HG02642 (cell line): ENCODE results near the gene SRI.

Source experiments
- ATAC-seq: cut with Tn5 transposase; IDR thresholded peaks from one replicate; pipeline ENCODE4 v1.9.1; 2021; ENCODE audit warnings: mild to moderate bottlenecking; ENCODE audit not compliant: unreplicated experiment, poor library complexity

The SRI gene

GRCh38 chr7:88226886-88227516, 7.2 kb upstream of the SRI start:
- ATAC-seq: no peak

GRCh38 chr7:88226201-88226600, 6.4 kb upstream of the SRI start:
- ATAC-seq: no peak

GRCh38 chr7:88224601-88225275, 4.9 kb upstream of the SRI start:
- ATAC-seq: no peak

GRCh38 chr7:88223265-88223664, 3.4 kb upstream of the SRI start:
- no peak for ATAC-seq

- ATAC-seq: peak; percentile 32
Observed at GRCh38 chr7:88218836-88219605, 817 bp downstream of the SRI start.

GRCh38 chr7:88218429-88218745, 1.5 kb downstream of the SRI start:
- ATAC-seq: no peak

- ATAC-seq: peak; percentile 74
Observed at GRCh38 chr7:88217675-88218428, 2.0 kb downstream of the SRI start.

GRCh38 chr7:88216276-88216675, 3.6 kb downstream of the SRI start:
- ATAC-seq: no peak

GRCh38 chr7:88215295-88215694, 4.5 kb downstream of the SRI start:
- no peak for ATAC-seq

GRCh38 chr7:88214456-88214855, 5.4 kb downstream of the SRI start:
- no peak for ATAC-seq

- ATAC-seq: no peak
Observed at GRCh38 chr7:88212918-88213317, 6.9 kb downstream of the SRI start.

GRCh38 chr7:88208521-88208920, 11.3 kb downstream of the SRI start:
- ATAC-seq: no peak

- no peak for ATAC-seq
Observed at GRCh38 chr7:88206254-88206653, 13.6 kb downstream of the SRI start.

GRCh38 chr7:88205179-88205578, 14.7 kb downstream of the SRI start:
- no peak for ATAC-seq

- ATAC-seq: no peak
Observed at GRCh38 chr7:88204525-88205110, 15.2 kb downstream of the SRI start.

GRCh38 chr7:88203401-88203800, 16.4 kb downstream of the SRI start:
- ATAC-seq: no peak

GRCh38 chr7:88202799-88203198, 17.0 kb downstream of the SRI start:
- ATAC-seq: no peak

- no peak for ATAC-seq
Observed at GRCh38 chr7:88202278-88202677, 17.6 kb downstream of the SRI start.

- no peak for ATAC-seq
Observed at GRCh38 chr7:88201305-88201704, 18.5 kb downstream of the SRI start.

- ATAC-seq: no peak
Observed at GRCh38 chr7:88200789-88201188, 19.0 kb downstream of the SRI start.

- ATAC-seq: no peak
Observed at GRCh38 chr7:88200261-88200660, 19.6 kb downstream of the SRI start.
